Thyroid gland (tissue), 4 donors: ENCODE measurements around the gene VWF. TPM values are rescaled to one million over a fixed set of nuclear protein-coding genes. Genes with fewer than 3 reads are reported as not detected.

Experiments used
- DNase-seq, 2 donors: peaks; one replicate each; pipeline ENCODE4 v3.0.0-alpha.2; 2019
- H3K27ac ChIP-seq, 3 donors: fragments of 200-600 bp; sonication (generic); 1 replicate in 2 of 3; 2 replicates in 1 of 3; pipeline ENCODE4 v1.5.1; 2016 to 2019; ENCODE audit warnings: mild to moderate bottlenecking in 1 of 3, moderate library complexity in 1 of 3
- H3K27me3 ChIP-seq: fragments of 200-600 bp; sonication (generic); one replicate; pipeline ENCODE4 v1.5.1; 2019
- H3K36me3 ChIP-seq, 2 donors: fragments of 200-600 bp; sonication (generic); one replicate each; pipeline ENCODE4 v1.5.1; 2016 to 2019
- H3K4me1 ChIP-seq, 2 donors: fragments of 200-600 bp; sonication (generic); one replicate each; pipeline ENCODE4 v1.5.1; 2017 to 2019
- H3K4me3 ChIP-seq, 3 donors: fragments of 200-600 bp; sonication (generic); replicated peaks in 1 of 3; 1 replicate in 2 of 3; 2 replicates in 1 of 3; pipeline ENCODE4 v1.5.1; 2016; ENCODE audit warnings: mild to moderate bottlenecking in 1 of 3
- H3K9me3 ChIP-seq: fragments of 200-600 bp; sonication (generic); one replicate; pipeline ENCODE4 v1.5.1; 2017
- POLR2A ChIP-seq, 2 donors: fragments of 450-650 bp; IDR thresholded peaks; one replicate each; pipeline ENCODE4 v1.6.1; 2017; ENCODE audit warnings: antibody characterized with exemption in 2 of 2, mild to moderate bottlenecking in 2 of 2, moderate library complexity in 1 of 2
- WGBS, 2 donors: methylation state at CpG; one replicate each; pipeline ENCODE4 v1.1.5; 2017; 5-methylcytosine and 5-hydroxymethylcytosine counted together
- intact Hi-C: fragments of 100-400 bp; cut with DNase I; formaldehyde crosslinking; loops from one replicate; pipeline ENCODE4 v1.15.1; 2023
- total RNA-seq, 4 donors: library from RNA; depleted of rRNA; stranded (reverse); fragments of >200 nt; gene quantifications; one replicate each; pipeline ENCODE4 v1.2.3, GENCODE V29; 2016
- TF ChIP-seq, protein P1 (sequence below), 6 experiments: fragments of 200-600 bp in 3 of 6; fragments of 450-650 bp in 3 of 6; sonication (generic) in 3 of 6; IDR thresholded peaks; one replicate each; pipeline ENCODE4 v1.5.1; 2016 to 2019; ENCODE audit warnings: antibody characterized with exemption in 6 of 6, mild to moderate bottlenecking in 2 of 6, inconsistent platforms in 1 of 6, moderate library complexity in 1 of 6

VWF gene
- total RNA-seq, 4 donors from 2014 or later: 54.3 to 169 (median 98.5) TPM

DNA sequence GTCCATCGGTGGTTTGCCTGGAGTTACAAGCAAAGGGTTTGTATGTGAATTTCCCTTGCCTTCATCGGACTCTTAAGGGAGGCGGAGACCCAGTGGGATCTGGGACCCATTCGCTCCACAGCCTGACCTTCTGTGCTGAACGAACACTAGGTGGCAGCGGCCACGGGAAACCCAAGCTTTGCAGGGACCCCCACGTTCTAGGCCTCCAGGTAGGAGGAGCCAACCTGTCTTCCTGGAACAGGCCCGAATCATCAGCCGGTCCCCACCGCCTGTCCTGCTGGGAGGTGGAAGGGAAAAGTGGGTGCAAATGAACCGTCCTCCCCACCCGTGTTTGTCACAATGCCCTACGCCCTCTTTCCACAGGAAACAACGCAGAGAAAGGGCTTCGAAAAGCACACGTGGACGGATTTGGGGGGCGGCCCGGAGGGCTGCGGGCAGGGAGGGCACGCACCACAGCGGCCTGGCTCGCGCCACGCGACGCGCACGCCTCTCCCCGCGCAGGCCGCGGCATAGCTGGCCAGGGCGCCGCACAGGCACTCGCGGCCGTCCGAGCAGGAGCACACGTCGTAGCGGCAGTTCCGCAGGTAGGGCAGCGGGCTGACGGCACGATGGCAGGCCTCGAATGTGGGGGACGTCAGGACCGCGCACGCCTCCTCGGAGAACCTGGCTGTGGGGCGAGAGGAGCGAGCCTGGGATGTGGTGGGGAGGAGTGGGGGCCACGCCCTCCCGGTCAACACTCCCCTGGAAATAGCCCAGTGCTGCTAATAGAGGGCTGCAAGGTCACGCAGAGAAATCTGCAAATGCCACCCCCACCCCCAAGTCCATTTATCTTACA is 67.8 kb downstream of the VWF start:
- H3K9me3 ChIP-seq: no peaks in the 10 kb centered on the region
- H3K4me3 ChIP-seq: no peak overlapping the region
- peaks cover 15 to 25% of the 10 kb centered on the region in 2 donors for H3K4me1 ChIP-seq
- no peaks in the 10 kb centered on the region for H3K36me3 ChIP-seq
- intact Hi-C loops: no loop called here
- whole genome bisulfite sequencing, 2 donors: 39 to 50% methylated on average over 20 to 46 of the region's 58 CpGs
- peak in 1 of 2 donors; percentile 25 for DNase-seq
- H3K27ac ChIP-seq: no peak overlapping the region
- H3K27me3 ChIP-seq: no peaks in the 10 kb centered on the region
- TF ChIP-seq POLR2A (IDR thresholded peaks at IDR 0.05): no peak
- TF ChIP-seq, protein P1, sequence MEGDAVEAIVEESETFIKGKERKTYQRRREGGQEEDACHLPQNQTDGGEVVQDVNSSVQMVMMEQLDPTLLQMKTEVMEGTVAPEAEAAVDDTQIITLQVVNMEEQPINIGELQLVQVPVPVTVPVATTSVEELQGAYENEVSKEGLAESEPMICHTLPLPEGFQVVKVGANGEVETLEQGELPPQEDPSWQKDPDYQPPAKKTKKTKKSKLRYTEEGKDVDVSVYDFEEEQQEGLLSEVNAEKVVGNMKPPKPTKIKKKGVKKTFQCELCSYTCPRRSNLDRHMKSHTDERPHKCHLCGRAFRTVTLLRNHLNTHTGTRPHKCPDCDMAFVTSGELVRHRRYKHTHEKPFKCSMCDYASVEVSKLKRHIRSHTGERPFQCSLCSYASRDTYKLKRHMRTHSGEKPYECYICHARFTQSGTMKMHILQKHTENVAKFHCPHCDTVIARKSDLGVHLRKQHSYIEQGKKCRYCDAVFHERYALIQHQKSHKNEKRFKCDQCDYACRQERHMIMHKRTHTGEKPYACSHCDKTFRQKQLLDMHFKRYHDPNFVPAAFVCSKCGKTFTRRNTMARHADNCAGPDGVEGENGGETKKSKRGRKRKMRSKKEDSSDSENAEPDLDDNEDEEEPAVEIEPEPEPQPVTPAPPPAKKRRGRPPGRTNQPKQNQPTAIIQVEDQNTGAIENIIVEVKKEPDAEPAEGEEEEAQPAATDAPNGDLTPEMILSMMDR (IDR thresholded peaks at IDR 0.05): peak in 3 of 6 experiments; percentile 10 to 32 (median 21)

GRCh38 chr12:6053541-6053940 is 70.9 kb downstream of the VWF start:
- TF ChIP-seq, protein P1 (IDR thresholded peaks at IDR 0.05): peak in 2 of 6 experiments; percentile 5 to 13
- no peak for TF ChIP-seq POLR2A (IDR thresholded peaks at IDR 0.05)
- Histone ChIP-seq H3K27ac (peak overlapping the region; percentile 33 to 63 (median 37)), H3K4me1 (peaks cover 24 to 39% of the 10 kb centered on the region in 2 donors), H3K9me3 (no peaks in the 10 kb centered on the region), H3K36me3 (no peaks in the 10 kb centered on the region), H3K4me3 (no peak overlapping the region), H3K27me3 (no peaks in the 10 kb centered on the region)
- WGBS, 2 donors: 66 to 72% methylated on average over 4 of the region's 4 CpGs
- intact Hi-C loops: no loop called here
- DNase-seq: peak in 1 of 2 donors; percentile 42

DNA sequence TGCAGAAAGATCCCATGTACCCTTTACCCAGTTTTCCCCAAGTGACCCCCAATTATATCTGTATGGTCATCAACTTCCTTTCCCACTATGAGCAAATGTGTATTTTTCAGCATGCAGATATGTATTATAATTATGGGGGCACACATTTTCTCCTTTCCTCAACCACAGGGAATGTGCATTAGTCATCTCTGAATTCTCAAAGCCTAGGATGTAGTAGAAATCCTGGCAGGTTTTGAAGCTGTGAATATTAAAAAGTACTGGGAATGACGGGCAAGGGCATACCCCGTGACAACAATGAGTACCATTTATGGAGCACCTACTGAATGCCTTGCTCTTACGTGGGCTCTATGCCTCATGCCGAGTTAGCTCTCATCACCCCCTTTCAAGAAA is 71.5 kb downstream of the VWF start:
- Histone ChIP-seq H3K36me3 (no peaks in the 10 kb centered on the region), H3K27ac (peak overlapping the region in 2 of 3 donors; percentile 37 to 63), H3K27me3 (no peaks in the 10 kb centered on the region), H3K9me3 (no peaks in the 10 kb centered on the region), H3K4me1 (peaks cover 24 to 39% of the 10 kb centered on the region in 2 donors), H3K4me3 (no peak overlapping the region)
- intact Hi-C loops: no loop called here
- no peak for DNase-seq
- WGBS, 2 donors: 91 to 95% methylated on average over 4 of the region's 4 CpGs
- no peak for TF ChIP-seq POLR2A (IDR thresholded peaks at IDR 0.05)
- TF ChIP-seq, protein P1 (IDR thresholded peaks at IDR 0.05): no peak

GRCh38 chr12:6052206-6052939 is 72.1 kb downstream of the VWF start:
- Histone ChIP-seq H3K4me3 (no peak overlapping the region), H3K27me3 (no peaks in the 10 kb centered on the region), H3K36me3 (no peaks in the 10 kb centered on the region), H3K4me1 (peaks cover 24 to 39% of the 10 kb centered on the region in 2 donors), H3K27ac (no peak overlapping the region), H3K9me3 (no peaks in the 10 kb centered on the region)
- DNase-seq: no peak
- TF ChIP-seq POLR2A (IDR thresholded peaks at IDR 0.05): no peak
- TF ChIP-seq, protein P1 (IDR thresholded peaks at IDR 0.05): no peak
- WGBS, 2 donors: 88 to 92% methylated on average over 7 to 9 of the region's 9 CpGs
- intact Hi-C loops: no loop called here
